Nephron progenitor cell (in vitro differentiated cells): ENCODE results near the gene TIMP1.

Source experiments
- DNase-seq: peaks from one replicate; pipeline ENCODE4 v3.0.0; 2021
- H3K27ac Mint-ChIP-seq: 2 replicates; pipeline ENCODE4 v1.8.0; 2021; ENCODE audit warnings: mild to moderate bottlenecking, moderate library complexity, mixed read lengths
- H3K27me3 Mint-ChIP-seq: 2 replicates; pipeline ENCODE4 v1.8.0; 2021; ENCODE audit warnings: mild to moderate bottlenecking, low read depth, mixed read lengths; ENCODE audit not compliant: poor library complexity
- H3K36me3 Mint-ChIP-seq: 2 replicates; pipeline ENCODE4 v1.8.0; 2021; ENCODE audit warnings: low read depth, mixed read lengths
- H3K4me1 Mint-ChIP-seq: 2 replicates; pipeline ENCODE4 v1.8.0; 2021; ENCODE audit warnings: mixed read lengths
- H3K4me3 Mint-ChIP-seq: 2 replicates; pipeline ENCODE4 v1.8.0; 2021; ENCODE audit warnings: mild to moderate bottlenecking, moderate library complexity, mixed read lengths
- H3K9me3 Mint-ChIP-seq: 2 replicates; pipeline ENCODE4 v1.8.0; 2021; ENCODE audit warnings: mild to moderate bottlenecking, moderate library complexity, mixed read lengths
- TF ChIP-seq, protein P1 (sequence below): fragments of 200-600 bp; sonication (generic); IDR thresholded peaks from 2 replicates; pipeline ENCODE4 v1.5.0; 2021; ENCODE audit warnings: antibody characterized with exemption

The TIMP1 gene

DNA sequence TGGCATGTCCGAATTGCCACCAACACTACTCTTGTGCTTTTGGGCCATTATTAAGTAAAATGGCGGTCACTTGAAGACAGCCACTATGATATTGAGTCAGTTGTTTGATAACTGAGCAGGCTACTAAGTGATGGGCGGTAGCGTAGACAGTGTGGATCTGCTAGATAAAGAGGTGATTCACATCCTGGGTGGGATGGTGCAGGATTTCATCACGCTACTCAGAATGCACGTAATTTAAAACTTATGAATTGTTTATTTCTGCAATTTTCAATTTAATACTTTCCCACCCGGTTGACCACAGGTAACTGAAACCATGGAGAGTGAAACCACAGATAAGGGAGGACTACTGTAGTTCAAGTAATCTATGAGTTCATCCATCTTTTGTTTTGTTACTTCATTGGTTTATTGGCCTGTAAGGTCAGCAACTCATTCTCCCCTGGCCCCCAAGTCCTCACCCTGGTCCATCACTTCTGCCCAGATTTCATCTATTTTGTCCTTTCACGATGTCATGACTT lies 18.4 kb upstream of the TIMP1 start:
- Mint-ChIP-seq H3K27ac (no peak overlapping the region), H3K36me3 (peaks cover 31% of the 10 kb centered on the region), H3K27me3 (no peaks in the 10 kb centered on the region), H3K9me3 (peaks cover 64% of the 10 kb centered on the region), H3K4me3 (peak overlapping the region; percentile 64), H3K4me1 (peaks cover 39% of the 10 kb centered on the region)
- TF ChIP-seq, protein P1, sequence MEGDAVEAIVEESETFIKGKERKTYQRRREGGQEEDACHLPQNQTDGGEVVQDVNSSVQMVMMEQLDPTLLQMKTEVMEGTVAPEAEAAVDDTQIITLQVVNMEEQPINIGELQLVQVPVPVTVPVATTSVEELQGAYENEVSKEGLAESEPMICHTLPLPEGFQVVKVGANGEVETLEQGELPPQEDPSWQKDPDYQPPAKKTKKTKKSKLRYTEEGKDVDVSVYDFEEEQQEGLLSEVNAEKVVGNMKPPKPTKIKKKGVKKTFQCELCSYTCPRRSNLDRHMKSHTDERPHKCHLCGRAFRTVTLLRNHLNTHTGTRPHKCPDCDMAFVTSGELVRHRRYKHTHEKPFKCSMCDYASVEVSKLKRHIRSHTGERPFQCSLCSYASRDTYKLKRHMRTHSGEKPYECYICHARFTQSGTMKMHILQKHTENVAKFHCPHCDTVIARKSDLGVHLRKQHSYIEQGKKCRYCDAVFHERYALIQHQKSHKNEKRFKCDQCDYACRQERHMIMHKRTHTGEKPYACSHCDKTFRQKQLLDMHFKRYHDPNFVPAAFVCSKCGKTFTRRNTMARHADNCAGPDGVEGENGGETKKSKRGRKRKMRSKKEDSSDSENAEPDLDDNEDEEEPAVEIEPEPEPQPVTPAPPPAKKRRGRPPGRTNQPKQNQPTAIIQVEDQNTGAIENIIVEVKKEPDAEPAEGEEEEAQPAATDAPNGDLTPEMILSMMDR, result no peak
- DNase-seq, result no peak

DNA sequence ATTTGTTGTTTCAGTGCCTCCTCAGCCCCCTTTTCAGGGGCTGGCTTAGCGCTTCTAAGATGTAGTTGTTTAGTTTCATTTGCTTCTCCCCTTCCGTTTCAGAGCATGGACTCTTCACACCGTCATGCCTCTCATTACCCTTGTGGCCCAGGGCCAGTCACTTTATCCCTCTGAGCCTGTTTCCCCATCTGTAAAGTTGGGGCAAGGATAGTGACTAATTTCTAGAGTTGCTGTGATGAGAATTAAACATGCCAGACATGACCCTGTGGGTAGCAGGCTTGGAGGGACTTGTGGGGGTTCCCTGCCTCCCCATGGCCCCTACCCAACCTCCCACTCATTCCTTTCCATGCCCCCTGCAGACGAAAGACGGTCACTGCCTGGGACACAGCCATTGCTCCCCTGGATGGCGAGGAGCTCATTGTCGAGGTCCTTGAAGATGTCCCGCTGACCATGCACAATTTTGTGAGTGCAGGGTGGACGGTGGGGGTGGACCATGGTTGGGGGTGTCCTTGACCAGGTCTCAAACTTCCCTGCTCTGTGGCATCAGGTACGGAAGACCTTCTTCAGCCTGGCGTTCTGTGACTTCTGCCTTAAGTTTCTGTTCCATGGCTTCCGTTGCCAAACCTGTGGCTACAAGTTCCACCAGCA lies 17.7 kb upstream of the TIMP1 start:
- no peak overlapping the region for H3K27ac Mint-ChIP-seq
- no peak for DNase-seq
- peaks cover 69% of the 10 kb centered on the region for H3K9me3 Mint-ChIP-seq
- H3K36me3 Mint-ChIP-seq, result peaks cover 37% of the 10 kb centered on the region
- peaks cover 36% of the 10 kb centered on the region for H3K4me1 Mint-ChIP-seq
- no peaks in the 10 kb centered on the region for H3K27me3 Mint-ChIP-seq
- TF ChIP-seq, protein P1, result no peak
- peak overlapping the region; percentile 24 for H3K4me3 Mint-ChIP-seq

DNA sequence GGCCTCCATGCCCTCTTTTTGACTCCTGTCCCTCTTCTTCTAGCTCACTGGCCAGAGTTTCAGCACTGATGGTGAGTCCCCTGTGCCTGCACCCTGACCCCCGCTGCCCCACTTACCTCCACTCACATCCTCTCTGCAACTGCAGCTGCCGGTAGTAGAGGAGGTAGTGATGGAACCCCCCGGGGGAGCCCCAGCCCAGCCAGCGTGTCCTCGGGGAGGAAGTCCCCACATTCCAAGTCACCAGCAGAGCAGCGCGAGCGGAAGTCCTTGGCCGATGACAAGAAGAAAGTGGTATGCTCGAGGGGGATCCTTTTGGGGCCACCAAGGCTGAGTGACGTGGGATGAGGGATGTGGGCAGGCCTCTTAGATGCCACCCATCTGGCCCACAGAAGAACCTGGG lies 15.4 kb upstream of the TIMP1 start:
- Mint-ChIP-seq H3K27ac (no peak overlapping the region), H3K9me3 (peaks cover 70% of the 10 kb centered on the region), H3K27me3 (no peaks in the 10 kb centered on the region), H3K4me1 (peaks cover 26% of the 10 kb centered on the region), H3K4me3 (no peak overlapping the region), H3K36me3 (peaks cover 54% of the 10 kb centered on the region)
- TF ChIP-seq, protein P1, result no peak
- DNase-seq, result no peak

DNA sequence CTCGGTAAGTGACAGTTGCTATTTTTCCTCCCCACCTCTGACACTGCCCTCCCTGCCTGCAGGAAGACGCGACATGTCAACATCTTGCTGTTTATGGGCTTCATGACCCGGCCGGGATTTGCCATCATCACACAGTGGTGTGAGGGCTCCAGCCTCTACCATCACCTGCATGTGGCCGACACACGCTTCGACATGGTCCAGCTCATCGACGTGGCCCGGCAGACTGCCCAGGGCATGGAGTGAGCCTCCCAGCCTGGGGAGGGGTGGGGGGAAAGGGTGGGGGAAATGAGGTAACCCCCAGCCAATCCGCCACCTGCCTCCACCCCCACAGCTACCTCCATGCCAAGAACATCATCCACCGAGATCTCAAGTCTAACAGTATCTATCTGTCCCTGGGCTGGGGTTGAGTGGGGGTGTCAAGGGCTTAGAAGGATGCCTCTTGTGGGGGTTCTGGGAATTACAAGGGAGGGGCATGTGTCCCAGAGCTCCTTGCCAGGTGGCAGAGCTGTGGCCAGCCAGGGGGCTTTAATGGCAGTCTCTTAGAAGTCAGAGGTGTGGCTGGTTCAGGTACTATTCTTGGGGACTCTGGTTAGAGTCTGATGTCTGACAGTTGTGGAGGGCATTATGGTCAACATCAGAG lies 13.5 kb upstream of the TIMP1 start:
- peak; percentile 24 for DNase-seq
- TF ChIP-seq, protein P1, result peak; percentile 23
- Mint-ChIP-seq H3K4me3 (no peak overlapping the region), H3K9me3 (peaks cover 72% of the 10 kb centered on the region), H3K4me1 (peaks cover 30% of the 10 kb centered on the region), H3K27me3 (no peaks in the 10 kb centered on the region), H3K27ac (no peak overlapping the region), H3K36me3 (peaks cover 56% of the 10 kb centered on the region)

DNA sequence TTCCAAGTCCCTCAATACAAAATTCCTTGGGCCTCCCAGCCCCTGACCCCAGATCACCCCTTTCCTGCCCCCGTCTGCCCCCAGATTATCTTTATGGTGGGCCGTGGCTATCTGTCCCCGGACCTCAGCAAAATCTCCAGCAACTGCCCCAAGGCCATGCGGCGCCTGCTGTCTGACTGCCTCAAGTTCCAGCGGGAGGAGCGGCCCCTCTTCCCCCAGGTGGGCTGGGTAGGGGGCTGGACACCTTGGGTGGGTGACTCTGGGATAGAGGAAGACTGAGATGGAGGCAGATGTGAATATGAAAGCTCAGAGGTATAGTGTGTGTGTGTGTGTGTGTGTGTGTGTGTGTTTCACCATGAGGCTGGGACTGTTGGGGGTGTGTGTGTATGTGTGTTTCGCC lies 11.4 kb upstream of the TIMP1 start:
- no peak overlapping the region for H3K4me3 Mint-ChIP-seq
- DNase-seq, result no peak
- H3K36me3 Mint-ChIP-seq, result peaks cover 49% of the 10 kb centered on the region
- peak overlapping the region; percentile 85 for H3K27ac Mint-ChIP-seq
- H3K27me3 Mint-ChIP-seq, result no peaks in the 10 kb centered on the region
- TF ChIP-seq, protein P1, result no peak
- H3K4me1 Mint-ChIP-seq, result peaks cover 26% of the 10 kb centered on the region
- H3K9me3 Mint-ChIP-seq, result peaks cover 68% of the 10 kb centered on the region
